Activated naive CD4-positive, alpha-beta T cell treated with anti-CD3 and anti-CD28 coated beads for 36 hours (primary cell): ENCODE measurements around the gene ANGPTL8. TPM values are rescaled to one million over a fixed set of nuclear protein-coding genes. Genes with fewer than 3 reads are reported as not detected.

Experiments
- CTCF ChIA-PET: fragments of 350-600 bp; sonication (Branson Sonifier 250); formaldehyde crosslinking; loops from one replicate; lab custom pipeline; 2021; ENCODE audit warnings: antibody characterized with exemption; lab: Charles Lee
- DNase-seq: peaks from one replicate; pipeline ENCODE4 v3.0.0-alpha.2; 2020
- H3K27ac Mint-ChIP-seq: one replicate; pipeline ENCODE4 v1.8.0; 2021; ENCODE audit warnings: mild to moderate bottlenecking, mixed read lengths
- H3K27me3 Mint-ChIP-seq: one replicate; pipeline ENCODE4 v1.8.0; 2021; ENCODE audit warnings: low read depth, mixed read lengths
- H3K36me3 Mint-ChIP-seq: one replicate; pipeline ENCODE4 v1.8.0; 2021; ENCODE audit warnings: low read depth, mixed read lengths
- H3K4me1 Mint-ChIP-seq: one replicate; pipeline ENCODE4 v1.8.0; 2021; ENCODE audit warnings: low read depth, mixed read lengths
- H3K4me3 Mint-ChIP-seq: one replicate; pipeline ENCODE4 v1.8.0; 2021; ENCODE audit warnings: mild to moderate bottlenecking, moderate library complexity, mixed read lengths
- H3K9me3 Mint-ChIP-seq: one replicate; pipeline ENCODE4 v1.8.0; 2021; ENCODE audit warnings: mixed read lengths
- intact Hi-C: fragments of 100-400 bp; cut with micrococcal nuclease; formaldehyde crosslinking; loops from one replicate; pipeline ENCODE4 v1.15.1; 2023
- total RNA-seq, 2 experiments: library from RNA; stranded (reverse); gene quantifications; one replicate each; pipeline ENCODE4 v1.2.3, GENCODE V29; 2021

Gene ANGPTL8
- total RNA-seq, 2 experiments from 2014 or later = not detected

DNA sequence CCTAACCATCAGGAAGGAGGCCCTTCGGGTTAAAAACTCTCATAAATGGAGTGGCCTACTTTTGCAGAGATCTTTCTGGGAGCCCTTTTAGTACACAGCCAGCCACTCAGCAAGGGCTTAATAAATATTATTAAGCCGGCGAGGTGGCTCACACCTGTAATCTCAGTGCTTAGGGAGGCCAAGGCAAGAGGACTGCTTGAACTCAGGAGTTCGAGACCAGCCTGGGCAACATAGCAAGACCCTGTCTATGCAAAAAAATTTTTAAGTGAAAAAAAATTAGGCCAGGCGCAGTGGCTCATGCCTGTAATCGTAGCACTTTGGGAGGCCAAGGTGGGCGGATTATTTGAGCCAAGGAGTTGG is 41.3 kb upstream of the ANGPTL8 start:
- H3K27ac Mint-ChIP-seq = no peak overlapping the region
- H3K36me3 Mint-ChIP-seq = no peaks in the 10 kb centered on the region
- H3K9me3 Mint-ChIP-seq = no peaks in the 10 kb centered on the region
- CTCF ChIA-PET = interaction anchor here (0.7 to 1.2 kb wide), 4 partner anchors 61 to 185 kb away, joined by 3 to 5 read pairs (median 4); no protein-coding TSS in a partner anchor
- intact Hi-C loops = loop anchor here (5.0 kb wide), 2 partner anchors 44 to 261 kb away; no protein-coding TSS in a partner anchor
- H3K27me3 Mint-ChIP-seq = peaks cover 12% of the 10 kb centered on the region
- DNase-seq = no peak
- H3K4me3 Mint-ChIP-seq = peak overlapping the region; percentile 60
- peaks cover 6% of the 10 kb centered on the region for H3K4me1 Mint-ChIP-seq

DNA sequence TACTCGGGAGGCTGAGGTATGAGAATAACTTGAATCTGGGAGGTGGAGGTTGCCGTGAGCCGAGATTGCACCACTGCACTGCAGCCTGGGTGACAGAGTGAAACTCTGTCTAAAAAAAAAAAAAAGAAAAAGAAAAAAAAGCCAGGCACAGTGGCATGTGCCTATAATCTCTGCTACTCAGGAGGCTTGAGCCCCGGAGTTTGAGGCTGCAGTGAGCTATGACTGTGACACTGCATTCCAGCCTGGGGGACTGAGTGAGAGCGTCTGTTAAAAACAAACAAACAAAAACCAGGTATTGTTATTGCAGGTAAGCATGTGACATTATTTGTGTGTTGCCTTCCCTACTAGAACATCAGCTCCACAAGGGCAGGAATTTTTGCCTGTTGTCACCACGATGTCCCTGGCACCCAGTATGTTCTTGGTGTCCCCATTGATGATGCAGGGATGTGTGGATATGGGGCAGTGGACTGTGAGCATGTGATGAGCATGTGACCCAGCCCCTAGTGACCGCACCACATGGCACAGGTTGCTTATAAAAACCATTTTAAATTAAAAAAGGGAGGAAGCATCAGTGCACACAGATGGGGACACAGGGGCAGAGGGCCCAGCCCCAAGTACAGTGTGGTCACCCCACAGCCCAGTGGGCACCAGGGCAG is 40.5 kb upstream of the ANGPTL8 start:
- H3K4me3 Mint-ChIP-seq = peak overlapping the region; percentile 60
- H3K9me3 Mint-ChIP-seq = no peaks in the 10 kb centered on the region
- no peak for DNase-seq
- CTCF ChIA-PET = interaction anchor here (0.7 to 1.2 kb wide), 3 partner anchors 62 to 163 kb away, joined by 3 to 4 read pairs (median 3); no protein-coding TSS in a partner anchor
- peaks cover 12% of the 10 kb centered on the region for H3K27me3 Mint-ChIP-seq
- H3K36me3 Mint-ChIP-seq = no peaks in the 10 kb centered on the region
- intact Hi-C loops = loop anchor here (5.0 kb wide), 2 partner anchors 43 to 262 kb away; no protein-coding TSS in a partner anchor
- no peak overlapping the region for H3K27ac Mint-ChIP-seq
- peaks cover 6% of the 10 kb centered on the region for H3K4me1 Mint-ChIP-seq

- DNase-seq = no peak
- no peaks in the 10 kb centered on the region for H3K9me3 Mint-ChIP-seq
- CTCF ChIA-PET = no interaction called here
- no peak overlapping the region for H3K27ac Mint-ChIP-seq
- peaks cover 6% of the 10 kb centered on the region for H3K4me1 Mint-ChIP-seq
- intact Hi-C loops = loop anchor here (5.0 kb wide), 2 partner anchors 43 to 262 kb away; no protein-coding TSS in a partner anchor
- H3K27me3 Mint-ChIP-seq = peaks cover 12% of the 10 kb centered on the region
- no peak overlapping the region for H3K4me3 Mint-ChIP-seq
- H3K36me3 Mint-ChIP-seq = no peaks in the 10 kb centered on the region
Observed at GRCh38 chr19:11199517-11199916, 39.9 kb upstream of the ANGPTL8 start.

DNA sequence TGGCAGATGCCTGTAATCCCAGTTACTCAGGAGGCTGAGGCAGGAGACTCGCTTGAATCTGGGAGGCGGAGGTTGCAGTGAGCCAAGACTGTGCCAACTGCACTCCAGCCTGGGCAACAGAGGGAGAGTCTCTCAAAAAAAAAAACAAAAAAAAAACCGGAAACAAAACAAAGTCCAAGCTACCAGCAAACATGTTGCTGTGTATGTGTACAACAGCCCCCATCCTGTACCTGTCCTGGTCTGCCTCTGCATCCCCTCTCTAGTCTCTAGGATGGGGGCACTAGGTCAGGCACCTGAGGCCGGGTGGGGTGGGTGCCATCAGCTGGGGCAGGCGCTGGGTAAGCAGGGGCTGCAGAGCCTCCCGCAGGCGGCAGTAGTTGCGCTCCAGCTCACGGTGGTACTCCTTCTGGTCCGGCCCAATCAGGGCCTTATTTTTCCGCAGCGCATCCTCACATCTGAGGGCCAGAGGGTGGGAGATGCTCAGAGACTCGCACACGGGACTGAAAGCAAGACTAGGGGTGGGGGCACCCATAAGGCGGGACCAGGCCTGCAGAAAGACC is 39.3 kb upstream of the ANGPTL8 start:
- no peak for DNase-seq
- peaks cover 6% of the 10 kb centered on the region for H3K4me1 Mint-ChIP-seq
- CTCF ChIA-PET = interaction anchor here (0.6 kb wide), 2 partner anchors 60 to 66 kb away, joined by 3 to 5 read pairs; no protein-coding TSS in a partner anchor
- H3K27ac Mint-ChIP-seq = no peak overlapping the region
- peaks cover 12% of the 10 kb centered on the region for H3K27me3 Mint-ChIP-seq
- H3K4me3 Mint-ChIP-seq = no peak overlapping the region
- no peaks in the 10 kb centered on the region for H3K9me3 Mint-ChIP-seq
- intact Hi-C loops = no loop called here
- H3K36me3 Mint-ChIP-seq = no peaks in the 10 kb centered on the region

- H3K4me1 Mint-ChIP-seq = peaks cover 3% of the 10 kb centered on the region
- H3K36me3 Mint-ChIP-seq = no peaks in the 10 kb centered on the region
- peaks cover 8% of the 10 kb centered on the region for H3K27me3 Mint-ChIP-seq
- CTCF ChIA-PET = no interaction called here
- no peak overlapping the region for H3K4me3 Mint-ChIP-seq
- no peak overlapping the region for H3K27ac Mint-ChIP-seq
- H3K9me3 Mint-ChIP-seq = no peaks in the 10 kb centered on the region
- no peak for DNase-seq
- intact Hi-C loops = no loop called here
Observed at GRCh38 chr19:11200931-11201330, 38.5 kb upstream of the ANGPTL8 start.

DNA sequence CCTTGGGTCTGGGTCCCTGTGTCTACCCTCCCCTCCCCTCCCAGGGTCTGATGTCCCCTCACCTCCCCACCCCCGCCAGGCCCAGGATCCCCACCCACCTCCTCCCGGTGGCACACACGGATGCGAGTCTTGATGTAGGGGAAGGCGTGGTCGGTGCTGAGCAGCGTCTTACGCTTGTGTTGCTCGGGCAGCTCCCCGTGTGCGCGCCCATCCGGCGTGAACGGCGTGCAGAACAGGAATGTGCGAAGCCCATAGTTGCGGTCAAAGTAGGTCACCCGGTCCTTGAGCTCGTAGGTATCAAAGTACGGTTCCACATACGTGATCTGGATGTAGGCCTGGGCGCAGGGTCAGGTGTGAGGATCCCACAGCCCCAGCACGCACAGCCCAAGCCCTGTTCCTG is 37.6 kb upstream of the ANGPTL8 start:
- no peak overlapping the region for H3K27ac Mint-ChIP-seq
- intact Hi-C loops = no loop called here

GRCh38 chr19:11202488-11203193 is 36.8 kb upstream of the ANGPTL8 start:
- CTCF ChIA-PET = interaction anchor here (0.5 to 2.0 kb wide), 2 partner anchors 26 to 65 kb away, joined by 3 to 6 read pairs; no protein-coding TSS in a partner anchor
- intact Hi-C loops = loop anchor here (1.0 kb wide), 1 partner anchor 65 kb away; no protein-coding TSS in a partner anchor
- no peak for DNase-seq
- H3K4me1 Mint-ChIP-seq = no peaks in the 10 kb centered on the region
- H3K27ac Mint-ChIP-seq = no peak overlapping the region
- no peaks in the 10 kb centered on the region for H3K36me3 Mint-ChIP-seq
- H3K4me3 Mint-ChIP-seq = no peak overlapping the region
- no peaks in the 10 kb centered on the region for H3K9me3 Mint-ChIP-seq
- no peaks in the 10 kb centered on the region for H3K27me3 Mint-ChIP-seq

More for the DNA sequence above, 37.6 kb upstream of the ANGPTL8 start:
- CTCF ChIA-PET = no interaction called here
- H3K4me1 Mint-ChIP-seq = no peaks in the 10 kb centered on the region
- no peaks in the 10 kb centered on the region for H3K9me3 Mint-ChIP-seq
- H3K27me3 Mint-ChIP-seq = peaks cover 2% of the 10 kb centered on the region
- no peaks in the 10 kb centered on the region for H3K36me3 Mint-ChIP-seq
- DNase-seq = no peak
- no peak overlapping the region for H3K4me3 Mint-ChIP-seq

DNA sequence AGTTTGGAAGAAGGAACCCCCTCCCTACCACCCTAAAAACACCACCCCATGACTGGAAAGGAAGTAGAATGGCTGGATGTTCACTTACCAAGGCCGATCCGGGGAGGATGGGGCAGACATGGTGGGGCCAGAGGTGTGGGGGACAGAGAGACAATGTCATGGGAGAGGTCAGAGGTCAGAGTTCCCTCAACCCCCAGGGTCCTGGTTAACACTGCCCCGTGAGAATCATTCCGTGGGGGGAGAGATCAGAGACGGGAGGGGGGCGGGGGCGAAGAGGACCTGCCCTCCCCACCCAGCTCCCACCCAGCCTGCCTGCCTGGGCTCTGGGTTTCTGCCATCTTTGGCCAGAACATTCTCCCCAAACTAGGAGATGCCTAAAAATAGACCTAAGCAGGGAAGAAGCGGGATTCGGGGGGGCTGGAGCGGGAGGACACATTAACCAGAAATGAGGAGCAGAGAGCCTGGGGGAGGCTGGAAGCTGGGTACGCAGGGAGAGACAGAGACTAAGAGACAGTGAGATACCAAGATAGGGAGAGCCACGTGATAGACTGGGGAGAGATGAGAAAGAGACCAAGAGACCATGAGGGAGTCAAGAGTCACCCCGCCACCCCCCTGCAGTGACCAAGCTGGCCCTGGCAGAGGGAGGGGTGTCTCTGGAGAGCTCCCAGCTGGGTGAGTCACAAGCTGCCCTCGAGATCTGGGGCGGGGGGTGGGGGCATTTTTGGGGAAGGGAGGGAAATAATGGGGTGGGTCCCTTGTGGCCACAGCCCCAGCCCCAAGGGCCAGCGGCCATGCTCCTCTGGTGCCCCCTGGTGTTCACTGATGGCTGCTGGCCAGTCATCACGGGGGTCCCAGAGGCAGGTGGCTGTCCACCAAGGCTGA is 36.0 kb upstream of the ANGPTL8 start:
- H3K4me3 Mint-ChIP-seq = no peak overlapping the region
- peak; percentile 43 for DNase-seq
- CTCF ChIA-PET = interaction anchor here (0.5 to 2.0 kb wide), 5 partner anchors 25 to 267 kb away, joined by 3 to 6 read pairs (median 5); no protein-coding TSS in a partner anchor

GRCh38 chr19:11204076-11204602 is 35.3 kb upstream of the ANGPTL8 start:
- no peaks in the 10 kb centered on the region for H3K27me3 Mint-ChIP-seq
- no peaks in the 10 kb centered on the region for H3K36me3 Mint-ChIP-seq
- no peaks in the 10 kb centered on the region for H3K9me3 Mint-ChIP-seq
- no peaks in the 10 kb centered on the region for H3K4me1 Mint-ChIP-seq
- DNase-seq = no peak
- H3K4me3 Mint-ChIP-seq = no peak overlapping the region
- no peak overlapping the region for H3K27ac Mint-ChIP-seq
- CTCF ChIA-PET = interaction anchor here (1.1 to 2.0 kb wide), 4 partner anchors 26 to 268 kb away, joined by 3 to 6 read pairs (median 5); no protein-coding TSS in a partner anchor
- intact Hi-C loops = loop anchor here (1.0 kb wide), 1 partner anchor 168 kb away; no protein-coding TSS in a partner anchor

More for the DNA sequence above, 36.0 kb upstream of the ANGPTL8 start:
- Mint-ChIP-seq H3K27me3 (no peaks in the 10 kb centered on the region), H3K27ac (no peak overlapping the region), H3K9me3 (no peaks in the 10 kb centered on the region), H3K36me3 (no peaks in the 10 kb centered on the region), H3K4me1 (no peaks in the 10 kb centered on the region)
- intact Hi-C loops = loop anchor here (1.0 kb wide), 2 partner anchors 66 to 167 kb away; no protein-coding TSS in a partner anchor

GRCh38 chr19:11204943-11205349 is 34.5 kb upstream of the ANGPTL8 start:
- H3K27me3 Mint-ChIP-seq = no peaks in the 10 kb centered on the region
- H3K4me1 Mint-ChIP-seq = no peaks in the 10 kb centered on the region
- H3K36me3 Mint-ChIP-seq = no peaks in the 10 kb centered on the region
- no peak overlapping the region for H3K27ac Mint-ChIP-seq
- no peak for DNase-seq
- no peak overlapping the region for H3K4me3 Mint-ChIP-seq
- no peaks in the 10 kb centered on the region for H3K9me3 Mint-ChIP-seq
- CTCF ChIA-PET = interaction anchor here (1.9 to 2.0 kb wide), 3 partner anchors 27 to 79 kb away, joined by 5 to 6 read pairs (median 5); no protein-coding TSS in a partner anchor
- intact Hi-C loops = loop anchor here (1.0 kb wide), 1 partner anchor 169 kb away; no protein-coding TSS in a partner anchor

DNA sequence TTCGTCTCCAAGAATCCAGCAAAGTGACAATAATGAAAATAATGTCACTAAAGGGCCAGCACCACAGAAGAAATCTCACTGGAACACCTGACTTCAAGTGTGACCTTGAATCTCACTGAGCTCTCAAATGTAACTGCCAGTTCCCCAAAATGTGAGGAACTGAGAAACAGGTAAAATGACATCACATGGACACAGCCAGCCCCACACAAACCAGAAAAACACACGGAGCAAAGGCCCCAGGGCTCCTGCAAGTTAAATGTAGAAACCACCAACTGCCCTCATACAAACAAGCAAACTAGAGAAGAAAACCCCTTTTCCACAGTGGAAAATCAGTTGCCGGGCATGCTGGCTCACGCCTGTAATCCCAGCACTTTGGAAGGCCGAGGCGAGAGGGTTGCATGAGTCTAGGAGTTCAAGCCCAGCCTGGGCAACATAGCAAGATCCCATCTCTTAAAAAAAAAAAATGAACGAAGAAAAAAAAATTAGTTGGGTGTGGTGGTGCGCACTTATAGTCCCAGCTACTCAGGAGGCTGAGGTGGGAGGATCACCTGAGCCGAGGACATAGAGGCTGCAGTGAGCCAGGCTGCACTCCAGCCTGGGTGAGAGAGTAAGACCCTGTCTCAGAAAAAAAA is 33.4 kb upstream of the ANGPTL8 start:
- CTCF ChIA-PET = interaction anchor here (0.6 kb wide), 1 partner anchor 271 kb away, joined by 3 read pairs; no protein-coding TSS in a partner anchor
- Mint-ChIP-seq H3K27ac (no peak overlapping the region), H3K4me1 (no peaks in the 10 kb centered on the region), H3K27me3 (no peaks in the 10 kb centered on the region), H3K4me3 (no peak overlapping the region), H3K36me3 (no peaks in the 10 kb centered on the region), H3K9me3 (peaks cover 3% of the 10 kb centered on the region)
- DNase-seq = no peak
- intact Hi-C loops = no loop called here
